K562 treated with DMSO at 1 percent for 24 hours (cell line): ENCODE results near the gene RAB6A. TPM values are rescaled to one million over a fixed set of nuclear protein-coding genes. Genes with fewer than 3 reads are reported as not detected.

ENCODE experiments used
- total RNA-seq: library from RNA; unstranded; fragments of 300-600 nt; gene quantifications from 2 replicates; pipeline ENCODE4 v1.2.3, GENCODE V29; 2022; ENCODE audit warnings: low read depth; ENCODE audit not compliant: insufficient read depth

Gene RAB6A
- total RNA-seq: 108 and 122 TPM in 2 replicates

DNA sequence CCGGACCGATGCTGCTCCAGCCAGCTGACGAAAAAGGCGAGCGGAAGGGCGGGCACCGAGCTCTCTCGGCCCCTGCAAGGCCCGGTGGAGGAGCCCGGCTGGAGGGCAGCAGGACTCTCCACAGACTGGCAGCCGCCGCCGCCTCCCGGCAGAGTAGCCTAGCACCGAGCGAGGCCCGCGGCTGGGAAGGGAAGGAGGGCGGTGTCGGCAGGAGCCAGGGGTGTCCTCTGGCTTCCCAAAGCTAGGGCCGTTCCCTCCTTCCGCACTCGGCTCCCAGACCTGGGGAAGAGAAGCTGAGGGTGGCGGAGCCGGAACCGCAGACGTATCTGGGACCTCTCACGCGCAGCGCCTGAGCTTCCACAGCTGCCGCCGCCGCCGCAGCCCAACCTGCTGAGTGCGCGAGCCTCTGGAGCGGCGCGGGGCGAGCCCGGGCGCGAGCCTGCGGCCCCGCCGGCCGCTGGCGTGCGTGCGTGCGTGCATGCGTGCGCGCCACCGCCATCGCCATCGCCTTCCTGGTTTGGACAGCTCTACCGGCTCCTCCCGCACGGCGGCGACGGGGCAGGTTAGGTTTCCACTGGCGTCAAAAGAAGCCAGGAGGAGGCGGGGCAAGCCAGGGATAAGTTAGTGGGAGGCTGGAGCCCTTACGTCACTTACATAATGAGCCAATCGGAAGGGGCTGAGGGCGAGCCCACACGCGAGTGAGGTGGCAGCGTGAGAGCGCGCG is at the start of gene RAB6A:
Gene RAB6A, minus strand, starts transcription at position 396 of the 724 bp plus-strand sequence. CDS start 439 bp downstream, outside the sequence.

DNA sequence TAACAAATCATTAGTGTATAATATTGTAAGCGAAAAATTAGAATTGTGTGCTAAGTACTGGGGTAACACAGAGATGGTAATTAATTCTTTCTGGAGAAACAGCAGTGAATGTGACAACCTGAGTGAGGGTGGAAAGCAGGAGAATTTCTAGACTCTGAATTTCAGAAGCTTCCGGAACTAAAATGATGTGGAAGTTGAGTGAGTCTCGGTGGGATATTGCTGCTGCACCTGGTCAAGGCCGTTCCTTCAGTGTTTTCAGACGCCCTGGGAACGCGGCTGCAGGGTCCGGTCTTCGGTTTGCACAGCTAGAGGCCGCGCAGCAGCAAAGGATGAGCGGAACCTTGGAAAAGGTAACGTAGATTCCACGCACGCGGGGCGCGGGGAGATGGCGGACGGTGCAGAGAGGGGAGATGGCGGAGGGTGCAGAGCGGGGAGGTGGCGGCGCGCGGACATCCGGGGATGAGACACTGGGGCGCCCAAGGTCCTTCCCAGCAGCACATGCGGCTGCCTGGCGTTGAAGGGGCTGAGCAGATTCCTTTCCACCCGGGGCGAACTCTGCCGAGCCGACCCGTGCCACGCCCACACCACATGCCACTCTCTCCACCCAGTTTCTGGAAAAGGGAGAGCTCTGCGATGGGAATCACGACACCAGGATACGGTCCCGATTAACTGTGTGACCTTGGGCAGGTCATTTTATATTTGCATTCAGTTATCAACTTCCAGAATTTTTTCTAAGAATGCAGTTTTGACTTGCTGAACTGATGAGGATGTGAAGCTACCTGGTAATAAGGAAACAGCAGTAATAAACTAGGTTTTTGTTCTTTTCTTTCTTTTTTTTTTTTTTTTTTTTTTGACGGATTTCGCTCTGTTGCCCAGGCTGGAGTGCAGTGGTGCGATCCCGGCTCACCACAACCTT is 27.0 kb upstream of the RAB6A start, which contains the start of gene MRPL48:
Gene MRPL48, plus strand, starts transcription at position 232 of the 916 bp plus-strand sequence. Its CDS starts 98 bp downstream, at position 330.

DNA sequence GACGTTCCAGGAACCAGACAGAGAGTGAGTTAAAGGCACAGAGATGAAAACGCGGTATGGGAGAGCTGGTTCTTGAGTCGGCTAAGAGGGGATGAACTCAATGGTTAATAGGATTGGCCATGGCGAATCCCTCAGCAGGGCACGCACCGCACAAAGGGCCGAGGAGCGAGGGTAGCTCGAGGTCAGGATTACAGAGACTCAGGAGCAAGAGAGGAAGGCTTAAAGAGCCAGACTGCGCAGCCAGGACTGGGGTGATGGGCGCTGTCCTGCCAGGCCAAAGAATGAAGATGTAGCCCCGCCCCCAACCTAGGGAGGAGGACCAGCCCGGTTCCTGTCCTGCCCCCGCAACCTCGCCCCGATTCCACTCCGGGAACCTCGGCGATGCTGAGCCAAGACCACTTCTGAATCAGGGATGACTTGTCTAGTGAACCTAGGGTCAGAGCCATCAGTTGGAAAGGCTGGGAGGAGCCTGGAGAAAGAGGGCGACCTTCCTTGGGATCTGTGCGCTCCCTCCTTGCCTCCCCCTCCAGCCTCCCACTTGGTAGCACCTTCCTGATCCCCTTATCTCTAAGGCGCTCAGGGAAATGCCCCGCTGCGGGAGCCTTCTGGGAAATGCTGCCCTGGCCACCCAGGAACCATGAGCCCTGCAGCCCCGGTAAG is 114.8 kb downstream of the RAB6A start, which contains the start of gene PLEKHB1:
Gene PLEKHB1, plus strand, starts transcription at position 610 of the 660 bp plus-strand sequence. Its CDS starts 28 bp downstream, at position 638.

Other genes starting within 250 kb of the RAB6A start
- gene FAM168A, start 163.0 kb downstream of the RAB6A start, total RNA-seq: 11.7 and 12.6 TPM in 2 replicates
- gene PLEKHB1, start 114.5 kb downstream of the RAB6A start, total RNA-seq: 0.30 and 0.61 TPM in 2 replicates
- gene MRPL48, start 26.8 kb upstream of the RAB6A start, total RNA-seq: 67.9 and 70.0 TPM in 2 replicates
- 78.8 and 85.9 TPM in 2 replicates for gene COA4, start 115.8 kb upstream of the RAB6A start, total RNA-seq
- gene PAAF1, start 115.9 kb upstream of the RAB6A start, total RNA-seq: 23.4 and 26.2 TPM in 2 replicates
- gene DNAJB13, start 190.0 kb upstream of the RAB6A start, total RNA-seq: not detected in 2 replicates
- 89.3 and 106 TPM in 2 replicates for gene UCP2, start 221.8 kb upstream of the RAB6A start, total RNA-seq
- gene UCP3, start 248.0 kb upstream of the RAB6A start, total RNA-seq: 0.37 and 2.0 TPM in 2 replicates